ENCODE data around the gene SLC25A51.
A peak's percentile ranks its signal among the peaks of the same experiment; 100 is the strongest.

SLC25A51 gene

GRCh38 chr9:37917313-37917731, 13.4 kb upstream of the SLC25A51 start:
- no peaks in the 10 kb centered on the region for H3K36me3 Mint-ChIP-seq (ENCODE audit: low read depth)
- peaks cover 58% of the 10 kb centered on the region for H3K4me1 Mint-ChIP-seq
- H3K27me3 Mint-ChIP-seq (ENCODE audit: low read depth), result peaks cover 12% of the 10 kb centered on the region
- H3K27ac Mint-ChIP-seq, result peak overlapping the region in 2 of 3 experiments; percentile 29 to 80
- TF ChIP-seq, protein P1, sequence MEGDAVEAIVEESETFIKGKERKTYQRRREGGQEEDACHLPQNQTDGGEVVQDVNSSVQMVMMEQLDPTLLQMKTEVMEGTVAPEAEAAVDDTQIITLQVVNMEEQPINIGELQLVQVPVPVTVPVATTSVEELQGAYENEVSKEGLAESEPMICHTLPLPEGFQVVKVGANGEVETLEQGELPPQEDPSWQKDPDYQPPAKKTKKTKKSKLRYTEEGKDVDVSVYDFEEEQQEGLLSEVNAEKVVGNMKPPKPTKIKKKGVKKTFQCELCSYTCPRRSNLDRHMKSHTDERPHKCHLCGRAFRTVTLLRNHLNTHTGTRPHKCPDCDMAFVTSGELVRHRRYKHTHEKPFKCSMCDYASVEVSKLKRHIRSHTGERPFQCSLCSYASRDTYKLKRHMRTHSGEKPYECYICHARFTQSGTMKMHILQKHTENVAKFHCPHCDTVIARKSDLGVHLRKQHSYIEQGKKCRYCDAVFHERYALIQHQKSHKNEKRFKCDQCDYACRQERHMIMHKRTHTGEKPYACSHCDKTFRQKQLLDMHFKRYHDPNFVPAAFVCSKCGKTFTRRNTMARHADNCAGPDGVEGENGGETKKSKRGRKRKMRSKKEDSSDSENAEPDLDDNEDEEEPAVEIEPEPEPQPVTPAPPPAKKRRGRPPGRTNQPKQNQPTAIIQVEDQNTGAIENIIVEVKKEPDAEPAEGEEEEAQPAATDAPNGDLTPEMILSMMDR (IDR thresholded peaks at IDR 0.05; ENCODE audit: unreplicated experiment in 3 of 3), result no peak
- no peaks in the 10 kb centered on the region for H3K9me3 Mint-ChIP-seq
- no peak overlapping the region for H3K4me3 Mint-ChIP-seq

- H3K36me3 Mint-ChIP-seq (ENCODE audit: low read depth), result no peaks in the 10 kb centered on the region
- H3K4me1 Mint-ChIP-seq, result peaks cover 52% of the 10 kb centered on the region
- no peak overlapping the region for H3K4me3 Mint-ChIP-seq
- H3K9me3 Mint-ChIP-seq, result no peaks in the 10 kb centered on the region
- TF ChIP-seq, protein P1 (IDR thresholded peaks at IDR 0.05; ENCODE audit: unreplicated experiment in 3 of 3), result no peak
- peaks cover 12% of the 10 kb centered on the region for H3K27me3 Mint-ChIP-seq (ENCODE audit: low read depth)
- peak overlapping the region in 2 of 3 experiments; percentile 19 to 75 for H3K27ac Mint-ChIP-seq
These were observed 12.8 kb upstream of the SLC25A51 start for GRCh38 chr9:37916471-37917312.

GRCh38 chr9:37915911-37916470, 12.1 kb upstream of the SLC25A51 start:
- H3K4me1 Mint-ChIP-seq, result peaks cover 45% of the 10 kb centered on the region
- H3K27ac Mint-ChIP-seq, result no peak overlapping the region
- H3K4me3 Mint-ChIP-seq, result no peak overlapping the region
- peaks cover 11% of the 10 kb centered on the region for H3K27me3 Mint-ChIP-seq (ENCODE audit: low read depth)
- H3K9me3 Mint-ChIP-seq, result no peaks in the 10 kb centered on the region
- no peaks in the 10 kb centered on the region for H3K36me3 Mint-ChIP-seq (ENCODE audit: low read depth)
- TF ChIP-seq, protein P1 (IDR thresholded peaks at IDR 0.05; ENCODE audit: unreplicated experiment in 3 of 3), result no peak

DNA sequence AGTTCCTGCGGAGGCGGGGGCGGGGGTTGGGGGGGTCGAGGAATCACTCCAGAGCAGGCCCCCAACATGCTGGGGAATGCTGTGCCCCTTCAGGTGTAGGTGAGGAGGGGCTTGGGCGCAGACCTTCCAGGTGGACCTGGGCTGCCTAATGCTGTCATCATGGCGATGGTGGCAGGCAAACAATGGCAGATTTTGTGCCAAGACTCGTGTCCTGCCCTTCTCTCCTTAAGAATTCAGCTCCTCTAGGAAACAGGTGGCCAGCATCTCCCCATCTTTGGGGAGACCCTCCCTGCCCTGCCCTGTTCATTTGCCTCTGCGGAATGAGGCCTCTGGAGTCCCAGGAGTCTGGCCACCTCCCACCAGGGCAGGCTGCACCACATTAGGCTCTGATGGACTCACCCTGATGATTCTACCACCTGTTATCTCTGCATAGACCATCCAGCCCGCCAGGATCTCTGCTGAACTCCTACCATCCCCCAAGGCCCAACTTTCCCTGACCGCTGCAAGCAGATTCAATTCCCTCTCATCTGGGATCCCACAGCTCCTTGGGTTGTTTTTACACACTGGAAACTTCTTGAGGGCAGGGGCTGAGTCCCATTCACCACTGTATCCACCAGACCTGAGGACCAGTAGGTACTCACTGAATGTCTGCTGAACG, 10.9 kb upstream of the SLC25A51 start:
- H3K27ac Mint-ChIP-seq, result peak overlapping the region in 1 of 3 experiments; percentile 27
- H3K9me3 Mint-ChIP-seq, result no peaks in the 10 kb centered on the region
- peaks cover 34% of the 10 kb centered on the region for H3K4me1 Mint-ChIP-seq
- H3K36me3 Mint-ChIP-seq (ENCODE audit: low read depth), result no peaks in the 10 kb centered on the region
- TF ChIP-seq, protein P1 (IDR thresholded peaks at IDR 0.05; ENCODE audit: unreplicated experiment in 3 of 3), result no peak
- peaks cover 8% of the 10 kb centered on the region for H3K27me3 Mint-ChIP-seq (ENCODE audit: low read depth)
- no peak overlapping the region for H3K4me3 Mint-ChIP-seq

GRCh38 chr9:37914154-37914551, 10.2 kb upstream of the SLC25A51 start:
- Mint-ChIP-seq H3K4me1 (peaks cover 31% of the 10 kb centered on the region), H3K9me3 (no peaks in the 10 kb centered on the region), H3K4me3 (no peak overlapping the region), H3K27me3 (ENCODE audit: low read depth) (peaks cover 8% of the 10 kb centered on the region), H3K36me3 (ENCODE audit: low read depth) (no peaks in the 10 kb centered on the region), H3K27ac (no peak overlapping the region)
- TF ChIP-seq, protein P1 (IDR thresholded peaks at IDR 0.05; ENCODE audit: unreplicated experiment in 3 of 3), result no peak
